Astrocyte (in vitro differentiated cells and primary cell): ENCODE measurements around the gene LCE2C.

ENCODE experiments used
- CTCF ChIP-seq: IDR thresholded peaks from 2 replicates; pipeline ENCODE4 v1.5.1; 2011; ENCODE audit warnings: low read depth, mild to moderate bottlenecking, inconsistent platforms, low read length, moderate library complexity; ENCODE audit not compliant: insufficient read depth
- EZH2 ChIP-seq: IDR thresholded peaks from 2 replicates; pipeline ENCODE4 v1.6.1; 2012; ENCODE audit warnings: mild to moderate bottlenecking, low read length, inconsistent platforms; ENCODE audit not compliant: insufficient read depth

GRCh38 chr1:152630596-152630995, 44.5 kb upstream of the LCE2C start:
- no peak for TF ChIP-seq EZH2
- no peak for TF ChIP-seq CTCF
